ENCODE data around the gene PANK3.

Gene PANK3

GRCh38 chr5:168613396-168613795 lies 34.2 kb upstream of the PANK3 start:
- Histone ChIP-seq H3K9me3 (ENCODE audit: severe bottlenecking) (no peaks in the 10 kb centered on the region), H3K36me3 (no peaks in the 10 kb centered on the region), H3K4me3 (ENCODE audit: low read depth, low read length) (no peak overlapping the region), H3K27me3 (ENCODE audit: insufficient read depth, low read depth, severe bottlenecking) (no peaks in the 10 kb centered on the region), H3K27ac (no peak overlapping the region)
- DNase-seq = no peak
- TF ChIP-seq CTCF (IDR thresholded peaks at IDR 0.05; ENCODE audit: low read depth, low read length) = no peak

GRCh38 chr5:168612996-168613395 lies 33.8 kb upstream of the PANK3 start:
- DNase-seq = no peak

GRCh38 chr5:168612123-168612522 lies 33.0 kb upstream of the PANK3 start:
- H3K36me3 ChIP-seq = no peaks in the 10 kb centered on the region
- no peaks in the 10 kb centered on the region for H3K27me3 ChIP-seq (ENCODE audit: insufficient read depth, low read depth, severe bottlenecking)
- DNase-seq = no peak
- no peak overlapping the region for H3K4me3 ChIP-seq (ENCODE audit: low read depth, low read length)
- H3K9me3 ChIP-seq (ENCODE audit: severe bottlenecking) = no peaks in the 10 kb centered on the region
- H3K27ac ChIP-seq = no peak overlapping the region
- no peak for TF ChIP-seq CTCF (IDR thresholded peaks at IDR 0.05; ENCODE audit: low read depth, low read length)

More at GRCh38 chr5:168612996-168613395, 33.8 kb upstream of the PANK3 start:
- no peak overlapping the region for H3K4me3 ChIP-seq (ENCODE audit: low read depth, low read length)
- H3K27ac ChIP-seq = no peak overlapping the region
- no peak for TF ChIP-seq CTCF (IDR thresholded peaks at IDR 0.05; ENCODE audit: low read depth, low read length)
- H3K27me3 ChIP-seq (ENCODE audit: insufficient read depth, low read depth, severe bottlenecking) = no peaks in the 10 kb centered on the region
- H3K36me3 ChIP-seq = no peaks in the 10 kb centered on the region
- no peaks in the 10 kb centered on the region for H3K9me3 ChIP-seq (ENCODE audit: severe bottlenecking)

DNA sequence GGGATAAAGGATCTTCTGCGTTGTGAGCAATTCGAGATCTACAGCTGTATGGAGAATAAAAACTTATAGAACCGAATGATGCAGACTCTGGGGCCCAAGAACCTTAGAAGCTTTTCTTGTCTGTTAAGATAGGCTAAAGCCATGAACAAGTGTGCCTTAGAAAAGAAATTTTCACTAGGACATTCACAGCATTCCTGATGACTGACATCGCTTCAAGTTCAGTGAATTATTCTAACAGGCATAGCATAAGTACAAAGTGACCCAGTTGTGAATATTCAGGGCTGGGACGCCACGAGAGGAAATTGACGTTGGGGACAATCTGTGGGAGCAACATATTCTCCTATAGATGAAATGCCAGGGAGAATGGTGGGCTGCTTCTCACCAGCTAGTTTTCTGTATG lies 32.0 kb upstream of the PANK3 start:
- no peaks in the 10 kb centered on the region for H3K27me3 ChIP-seq (ENCODE audit: insufficient read depth, low read depth, severe bottlenecking)
- H3K36me3 ChIP-seq = no peaks in the 10 kb centered on the region
- no peak overlapping the region for H3K4me3 ChIP-seq (ENCODE audit: low read depth, low read length)
- H3K27ac ChIP-seq = no peak overlapping the region
- no peaks in the 10 kb centered on the region for H3K9me3 ChIP-seq (ENCODE audit: severe bottlenecking)
- no peak for TF ChIP-seq CTCF (IDR thresholded peaks at IDR 0.05; ENCODE audit: low read depth, low read length)
- no peak for DNase-seq

DNA sequence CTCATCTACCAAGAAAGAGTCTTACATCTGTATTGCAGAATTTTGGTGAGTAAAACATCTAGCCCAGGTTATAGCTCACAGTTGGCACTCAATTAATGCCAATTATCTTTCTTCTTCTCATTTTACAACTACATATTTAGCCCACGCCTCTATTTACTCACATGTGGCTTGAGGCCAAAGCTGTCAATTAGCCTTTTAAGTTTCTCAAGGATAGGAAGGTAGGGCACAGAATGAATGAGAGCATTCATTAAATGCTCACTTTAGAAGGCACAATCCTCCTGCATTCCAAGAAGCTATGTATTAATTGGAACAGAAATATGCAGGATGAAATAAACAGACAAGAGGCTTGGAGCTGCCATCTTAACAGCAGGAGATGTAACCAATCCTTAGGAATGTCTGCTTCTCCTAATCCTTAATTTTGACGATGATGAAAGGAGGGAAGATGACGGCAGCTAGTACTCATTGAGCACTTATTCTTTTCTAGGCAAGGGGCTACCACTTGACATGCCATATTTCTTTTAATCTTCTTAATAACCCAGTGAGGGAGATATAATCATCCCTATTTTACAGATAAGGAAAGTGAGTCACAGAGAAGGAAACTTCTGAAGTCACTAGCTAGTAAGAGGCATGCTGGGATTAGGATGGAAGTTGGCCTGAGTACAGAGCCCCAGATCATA lies 30.8 kb upstream of the PANK3 start:
- Histone ChIP-seq H3K9me3 (ENCODE audit: severe bottlenecking) (no peaks in the 10 kb centered on the region), H3K27me3 (ENCODE audit: insufficient read depth, low read depth, severe bottlenecking) (no peaks in the 10 kb centered on the region), H3K36me3 (no peaks in the 10 kb centered on the region), H3K4me3 (ENCODE audit: low read depth, low read length) (no peak overlapping the region), H3K27ac (no peak overlapping the region)
- TF ChIP-seq CTCF (IDR thresholded peaks at IDR 0.05; ENCODE audit: low read depth, low read length) = no peak
- DNase-seq = no peak

DNA sequence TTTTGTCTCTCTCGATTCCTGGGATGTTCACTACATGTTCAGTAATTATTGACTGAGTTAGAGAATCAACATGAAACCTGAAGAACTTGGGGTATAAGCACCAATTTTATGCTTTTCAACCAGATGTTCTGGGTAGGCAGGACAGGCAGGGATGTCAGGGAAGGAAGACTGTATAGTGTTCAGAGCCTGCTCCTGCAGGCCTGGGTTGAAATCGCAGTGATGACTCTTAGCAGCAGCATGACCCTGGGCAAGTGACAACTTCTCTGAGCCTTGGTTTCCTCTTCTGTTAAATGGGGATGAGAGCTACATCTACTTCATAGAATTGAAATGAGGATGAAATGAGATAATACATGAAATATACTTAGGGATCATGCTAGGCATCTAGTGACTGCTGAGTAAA lies 29.7 kb upstream of the PANK3 start:
- DNase-seq = no peak
- no peak for TF ChIP-seq CTCF (IDR thresholded peaks at IDR 0.05; ENCODE audit: low read depth, low read length)
- no peaks in the 10 kb centered on the region for H3K36me3 ChIP-seq
- no peak overlapping the region for H3K27ac ChIP-seq
- no peaks in the 10 kb centered on the region for H3K27me3 ChIP-seq (ENCODE audit: insufficient read depth, low read depth, severe bottlenecking)
- no peak overlapping the region for H3K4me3 ChIP-seq (ENCODE audit: low read depth, low read length)
- H3K9me3 ChIP-seq (ENCODE audit: severe bottlenecking) = no peaks in the 10 kb centered on the region
